H1 (cell line): ENCODE measurements around the gene UGT2B7.

Source experiments
- CTCF ChIP-seq, 3 experiments: IDR thresholded peaks; 1 replicate in 2 of 3; 2 replicates in 1 of 3; pipeline versions ENCODE4 v1.5.1 to v1.6.1; 2011; ENCODE audit warnings: low read length in 3 of 3, mild to moderate bottlenecking in 3 of 3, inconsistent platforms in 2 of 3, low read depth in 1 of 3, moderate library complexity in 1 of 3; ENCODE audit not compliant: insufficient read depth in 1 of 3; ENCODE audit errors: control extremely low read depth in 1 of 3
- EGR1 ChIP-seq: IDR thresholded peaks from 2 replicates; pipeline ENCODE4 v1.6.1; 2011; ENCODE audit warnings: low read depth, low read length, borderline replicate concordance
- FOSL1 ChIP-seq: IDR thresholded peaks from 2 replicates; pipeline ENCODE4 v1.6.1; 2011; ENCODE audit warnings: mild to moderate bottlenecking, low read depth, low read length, moderate library complexity; ENCODE audit not compliant: insufficient read depth
- JUND ChIP-seq: IDR thresholded peaks from 2 replicates; pipeline ENCODE4 v1.6.1; 2011; ENCODE audit warnings: mild to moderate bottlenecking, improper control_type of control experiment, low read length
- POLR2A ChIP-seq, 2 experiments: IDR thresholded peaks; 1 replicate in 1 of 2; 2 replicates in 1 of 2; pipeline ENCODE4 v1.6.1; 2011; ENCODE audit warnings: low read depth in 2 of 2, low read length in 2 of 2, mild to moderate bottlenecking in 2 of 2; ENCODE audit errors: control extremely low read depth in 1 of 2
- POLR2AphosphoS5 ChIP-seq: IDR thresholded peaks from 2 replicates; pipeline ENCODE4 v1.6.1; 2011; ENCODE audit warnings: low read depth, low read length

GRCh38 chr4:69051576-69051943 lies 44.7 kb upstream of the UGT2B7 start:
- TF ChIP-seq CTCF (IDR thresholded peaks at IDR 0.05; ENCODE audit: control extremely low read depth in 1 of 3, insufficient read depth in 1 of 3, low read depth in 1 of 3, low read length in 3 of 3) (no peak), EGR1 (no peak), JUND (no peak), FOSL1 (no peak), POLR2A (IDR thresholded peaks at IDR 0.05; ENCODE audit: control extremely low read depth in 1 of 2, low read depth in 2 of 2, low read length in 2 of 2) (no peak), POLR2AphosphoS5 (no peak)
